Ovary (tissue), 9 donors: ENCODE data around the gene GALNT13. TPM values are rescaled to one million over a fixed set of nuclear protein-coding genes. Genes with fewer than 3 reads are reported as not detected.

Source experiments
- DNase-seq, 5 donors: peaks; one replicate each; pipeline ENCODE4 v3.0.0-alpha.2; 2019 to 2020
- H3K27ac ChIP-seq, 2 donors: fragments of 200-600 bp; one replicate each; pipeline versions ENCODE4 v1.5.1 to v1.8.0; 2019 to 2022
- H3K27me3 ChIP-seq: fragments of 200-600 bp; one replicate; pipeline ENCODE4 v1.8.0; 2022
- H3K36me3 ChIP-seq: fragments of 200-600 bp; sonication (generic); one replicate; pipeline ENCODE4 v1.5.1; 2019
- H3K4me1 ChIP-seq: one replicate; pipeline ENCODE4 v1.8.1; 2013; ENCODE audit warnings: mild to moderate bottlenecking, moderate library complexity; ENCODE audit not compliant: insufficient read depth
- H3K4me3 ChIP-seq: fragments of 200-600 bp; sonication (generic); one replicate; pipeline ENCODE4 v1.5.1; 2017
- H3K9me3 ChIP-seq, 2 donors: fragments of 200-600 bp in 1 of 2; sonication (generic) in 1 of 2; one replicate each; pipeline versions ENCODE4 v1.5.1 to v1.8.1; 2013 to 2019; ENCODE audit warnings: mild to moderate bottlenecking in 1 of 2, moderate library complexity in 1 of 2
- EP300 ChIP-seq: sonication (generic); formaldehyde crosslinking; IDR thresholded peaks from one replicate; pipeline ENCODE4 v1.6.1; 2017; ENCODE audit warnings: antibody characterized with exemption
- POLR2A ChIP-seq: fragments of 450-650 bp; IDR thresholded peaks from one replicate; pipeline ENCODE4 v1.6.1; 2017; ENCODE audit warnings: antibody characterized with exemption, mild to moderate bottlenecking, moderate library complexity
- WGBS, 3 donors: extraction: QIAGEN DNeasy Blood & Tissue Kit in 1 of 3; methylation state at CpG; one replicate each; pipeline versions ENCODE4 v1.1.5 to v1.1.7; 2013 to 2017; 5-methylcytosine and 5-hydroxymethylcytosine counted together
- intact Hi-C, 4 donors: fragments of 100-400 bp; cut with DNase I; formaldehyde crosslinking; loops; one replicate each; pipeline versions ENCODE4 v1.11.0 to v1.15.1; 2022 to 2023
- polyA plus RNA-seq, 2 donors: library from polyadenylated mRNA; stranded (reverse); fragments of 200-250 nt in 1 of 2; fragments of 350-450 nt in 1 of 2; fragmentation: Illumina TruSeq in 1 of 2; extraction: RNeasy Lipid Tissue Mini Kit (QIAGEN cat#74804) in 1 of 2; gene quantifications; one replicate each; pipeline ENCODE4 v1.2.3, GENCODE V29; 2013 to 2014
- total RNA-seq, 7 donors: library from RNA; depleted of rRNA in 2 of 7; stranded (reverse); fragments of >200 nt in 2 of 7; fragmentation: NEBNext Ultra II Directional in 3 of 7; extraction: Animal tissue kit (Norgen Biotek cat#: 25700) in 3 of 7; gene quantifications; one replicate each; pipeline versions ENCODE4 v1.1.0 to v1.2.4, GENCODE V29; 2016 to 2023
- TF ChIP-seq, protein P1 (sequence below), 3 donors: fragments of 450-650 bp in 2 of 3; fragments of 200-600 bp in 1 of 3; IDR thresholded peaks; one replicate each; pipeline versions ENCODE4 v1.5.1 to v1.8.0; 2016 to 2022; ENCODE audit warnings: antibody characterized with exemption in 3 of 3, mild to moderate bottlenecking in 1 of 3
- donor health status: DM: no; HTN: no; CAD: no; lungs with moderate emphysema.
- donor health status: DM: no; HTN: no; CAD: no.
- donor health status: Bipolar disorder and iron deficiency.
- donor health status: DM: yes; HTN: yes; CAD: no.
- donor health status: DM: no; HTN: no; CAD: no.
- donor health status: DM: yes; HTN: yes; CAD: no.

GALNT13 gene
- total and polyA plus RNA-seq, 9 donors, result 0.22 to 4.7 (median 1.1) TPM; not detected in 1

DNA sequence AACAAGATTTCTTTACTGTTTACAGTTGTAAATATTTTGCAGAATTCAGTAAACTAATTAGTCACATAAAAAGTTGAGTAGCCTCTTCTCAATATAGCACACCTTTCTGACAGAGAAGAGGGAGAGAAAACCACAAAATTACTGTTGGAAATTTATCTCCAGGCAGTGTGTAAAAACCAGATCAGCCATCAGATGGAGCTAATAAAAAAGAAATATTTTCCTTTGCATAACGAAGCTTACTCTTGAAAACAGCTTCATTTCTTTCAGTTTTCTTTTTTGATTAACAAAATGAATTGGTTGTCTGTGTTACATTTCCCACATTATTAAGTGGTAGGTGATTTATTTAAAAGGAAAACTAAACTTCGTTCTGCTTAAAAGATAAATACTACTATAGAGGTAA is 567.4 kb downstream of the GALNT13 start:
- no peaks in the 10 kb centered on the region for H3K4me1 ChIP-seq
- H3K27me3 ChIP-seq, result no peaks in the 10 kb centered on the region
- intact Hi-C loops, result no loop called here
- no peaks in the 10 kb centered on the region for H3K9me3 ChIP-seq
- no peaks in the 10 kb centered on the region for H3K36me3 ChIP-seq
- no peak for TF ChIP-seq POLR2A
- TF ChIP-seq, protein P1, sequence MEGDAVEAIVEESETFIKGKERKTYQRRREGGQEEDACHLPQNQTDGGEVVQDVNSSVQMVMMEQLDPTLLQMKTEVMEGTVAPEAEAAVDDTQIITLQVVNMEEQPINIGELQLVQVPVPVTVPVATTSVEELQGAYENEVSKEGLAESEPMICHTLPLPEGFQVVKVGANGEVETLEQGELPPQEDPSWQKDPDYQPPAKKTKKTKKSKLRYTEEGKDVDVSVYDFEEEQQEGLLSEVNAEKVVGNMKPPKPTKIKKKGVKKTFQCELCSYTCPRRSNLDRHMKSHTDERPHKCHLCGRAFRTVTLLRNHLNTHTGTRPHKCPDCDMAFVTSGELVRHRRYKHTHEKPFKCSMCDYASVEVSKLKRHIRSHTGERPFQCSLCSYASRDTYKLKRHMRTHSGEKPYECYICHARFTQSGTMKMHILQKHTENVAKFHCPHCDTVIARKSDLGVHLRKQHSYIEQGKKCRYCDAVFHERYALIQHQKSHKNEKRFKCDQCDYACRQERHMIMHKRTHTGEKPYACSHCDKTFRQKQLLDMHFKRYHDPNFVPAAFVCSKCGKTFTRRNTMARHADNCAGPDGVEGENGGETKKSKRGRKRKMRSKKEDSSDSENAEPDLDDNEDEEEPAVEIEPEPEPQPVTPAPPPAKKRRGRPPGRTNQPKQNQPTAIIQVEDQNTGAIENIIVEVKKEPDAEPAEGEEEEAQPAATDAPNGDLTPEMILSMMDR (IDR thresholded peaks at IDR 0.05), result no peak
- no peak for TF ChIP-seq EP300
- WGBS, 3 donors, result 19 to 22% (median 21%) methylated on average over 2 of the region's 2 CpGs
- DNase-seq, result no peak
- H3K4me3 ChIP-seq, result no peak overlapping the region
- H3K27ac ChIP-seq, result no peak overlapping the region

DNA sequence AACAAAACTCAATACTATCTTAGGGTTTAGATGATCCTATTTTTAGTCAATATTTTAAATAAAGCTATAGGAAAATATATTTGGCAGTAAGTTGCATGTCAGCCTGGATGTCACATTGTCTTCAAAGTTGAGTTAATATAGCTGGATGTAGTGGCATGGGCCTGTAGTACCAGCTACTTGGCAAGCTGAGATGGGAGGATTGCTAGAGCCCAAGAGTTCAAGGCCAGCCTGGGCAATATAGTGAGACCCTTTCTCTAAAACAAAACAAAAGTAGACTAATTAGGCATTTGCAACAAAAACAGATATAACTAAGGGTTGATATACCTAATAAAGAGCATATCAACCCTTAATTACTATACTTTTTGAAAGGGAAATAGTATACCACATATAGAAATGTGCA is 572.2 kb downstream of the GALNT13 start:
- no peaks in the 10 kb centered on the region for H3K36me3 ChIP-seq
- H3K9me3 ChIP-seq, result no peaks in the 10 kb centered on the region
- no peaks in the 10 kb centered on the region for H3K4me1 ChIP-seq
- H3K27me3 ChIP-seq, result no peaks in the 10 kb centered on the region
- DNase-seq, result no peak
- no peak overlapping the region for H3K4me3 ChIP-seq
- intact Hi-C loops, result loop anchor here in 1 of 4 donors (5.0 kb wide), 1 partner anchor 413 kb away; no protein-coding TSS in a partner anchor
- no peak overlapping the region for H3K27ac ChIP-seq
- TF ChIP-seq EP300, result no peak
- TF ChIP-seq POLR2A, result no peak
- TF ChIP-seq, protein P1 (IDR thresholded peaks at IDR 0.05), result no peak

DNA sequence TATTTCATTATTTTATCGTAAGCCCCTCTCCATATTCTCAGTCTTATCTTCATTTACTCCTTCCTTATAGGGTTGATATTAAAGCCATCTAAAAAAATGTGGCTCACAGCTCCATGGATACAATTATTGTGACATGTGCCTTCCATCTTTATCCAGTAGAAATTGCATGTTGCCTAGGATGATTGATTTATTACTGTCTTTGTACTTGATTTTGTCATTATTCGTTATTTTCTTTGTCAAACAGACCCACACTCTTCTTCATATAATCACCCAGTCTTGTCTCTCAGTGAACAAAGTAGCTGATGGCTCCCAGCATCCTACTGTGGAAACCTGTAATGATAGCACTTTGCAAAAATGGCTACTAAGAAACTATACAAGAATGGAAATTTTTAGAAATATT is 574.6 kb downstream of the GALNT13 start:
- Histone ChIP-seq H3K4me3 (no peak overlapping the region), H3K27ac (no peak overlapping the region), H3K27me3 (no peaks in the 10 kb centered on the region), H3K4me1 (no peaks in the 10 kb centered on the region), H3K9me3 (no peaks in the 10 kb centered on the region), H3K36me3 (no peaks in the 10 kb centered on the region)
- TF ChIP-seq EP300, result no peak
- TF ChIP-seq POLR2A, result no peak
- 90 to 98% (median 91%) methylated on average over 2 of the region's 2 CpGs for WGBS, 3 donors
- DNase-seq, result no peak
- intact Hi-C loops, result no loop called here

DNA sequence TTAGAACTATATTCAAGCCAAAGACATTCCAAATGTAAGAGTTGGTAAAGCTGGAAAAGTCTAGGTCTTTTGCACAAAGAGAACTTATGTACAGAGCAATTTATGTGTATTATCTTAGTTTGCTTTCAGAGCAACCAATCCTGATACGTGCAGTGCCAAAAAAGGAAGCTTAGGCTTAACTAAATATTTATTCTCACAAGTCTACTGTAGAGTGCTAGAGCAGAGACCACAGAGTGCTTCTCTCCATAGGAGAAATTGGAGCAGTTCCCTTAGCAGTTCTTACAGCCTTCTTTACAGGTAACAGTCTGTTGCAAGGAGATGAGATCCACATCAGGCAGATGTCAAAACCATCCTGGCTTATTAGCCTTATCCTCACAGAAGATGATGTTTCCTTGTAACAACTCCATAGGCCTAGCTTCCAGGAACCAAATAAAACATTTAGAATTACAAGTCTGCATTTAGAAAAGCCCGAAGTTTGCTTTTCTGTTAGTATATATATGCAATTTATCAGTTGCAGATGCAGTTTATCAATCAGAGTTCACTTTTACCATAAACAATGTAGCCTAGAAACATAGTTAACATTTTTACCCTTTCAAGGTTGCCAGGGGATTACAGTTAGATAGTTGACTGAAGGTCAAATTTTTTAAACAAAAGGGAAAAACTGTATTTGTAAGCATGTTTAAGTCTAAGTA is 576.2 kb downstream of the GALNT13 start:
- Histone ChIP-seq H3K4me1 (no peaks in the 10 kb centered on the region), H3K9me3 (no peaks in the 10 kb centered on the region), H3K27me3 (no peaks in the 10 kb centered on the region), H3K4me3 (no peak overlapping the region), H3K27ac (no peak overlapping the region), H3K36me3 (no peaks in the 10 kb centered on the region)
- intact Hi-C loops, result no loop called here
- 14 to 32% (median 26%) methylated on average over 2 of the region's 2 CpGs for WGBS, 3 donors
- DNase-seq, result no peak
- TF ChIP-seq EP300 (no peak), POLR2A (no peak)
- TF ChIP-seq, protein P1 (IDR thresholded peaks at IDR 0.05), result no peak

DNA sequence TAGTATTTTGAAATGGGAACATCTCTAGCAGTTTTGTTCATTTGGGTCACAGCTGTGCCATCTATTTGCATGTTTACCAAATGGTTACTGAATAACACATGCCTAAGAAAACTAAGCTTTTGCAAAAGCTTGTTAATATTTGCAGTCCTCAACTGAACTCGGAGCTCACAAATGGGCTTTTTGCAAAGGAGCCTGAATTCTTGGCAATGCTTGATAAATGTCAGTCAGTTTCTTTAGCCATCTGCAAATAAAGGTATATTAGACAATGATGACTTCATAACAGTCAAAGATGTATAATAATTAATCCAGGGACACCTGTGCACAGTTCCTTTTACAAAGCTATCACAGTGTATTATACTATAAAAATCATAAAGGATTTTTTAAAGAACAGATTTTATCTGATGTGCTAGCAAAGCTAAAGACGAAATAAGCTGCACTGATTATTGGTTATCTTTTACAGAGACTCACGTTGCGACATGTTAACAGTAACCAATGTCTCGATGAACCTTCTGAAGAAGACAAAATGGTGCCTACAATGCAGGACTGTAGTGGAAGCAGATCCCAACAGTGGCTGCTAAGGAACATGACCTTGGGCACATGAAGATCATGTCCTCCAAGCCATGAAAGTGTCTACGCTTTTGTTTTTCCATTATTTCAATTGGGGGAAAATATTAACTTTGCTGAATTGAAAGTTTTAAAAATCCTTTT is 578.4 kb downstream of the GALNT13 start:
- intact Hi-C loops, result no loop called here
- Histone ChIP-seq H3K27ac (no peak overlapping the region), H3K9me3 (no peaks in the 10 kb centered on the region), H3K36me3 (no peaks in the 10 kb centered on the region), H3K4me1 (no peaks in the 10 kb centered on the region), H3K4me3 (no peak overlapping the region), H3K27me3 (no peaks in the 10 kb centered on the region)
- WGBS, 3 donors, result 64 to 75% (median 69%) methylated on average over 6 of the region's 6 CpGs
- TF ChIP-seq, protein P1 (IDR thresholded peaks at IDR 0.05), result no peak
- no peak for DNase-seq
